Measurements from ENCODE around the gene SKIC8. TPM values are rescaled to one million over a fixed set of nuclear protein-coding genes. Genes with fewer than 3 reads are reported as not detected.

SKIC8 gene
- total and polyA plus RNA-seq, 2 of the 13 experiments (the other 11 are each of a cell fraction or from before 2014, with no cell fraction given): 69.5 to 70.6 TPM

DNA sequence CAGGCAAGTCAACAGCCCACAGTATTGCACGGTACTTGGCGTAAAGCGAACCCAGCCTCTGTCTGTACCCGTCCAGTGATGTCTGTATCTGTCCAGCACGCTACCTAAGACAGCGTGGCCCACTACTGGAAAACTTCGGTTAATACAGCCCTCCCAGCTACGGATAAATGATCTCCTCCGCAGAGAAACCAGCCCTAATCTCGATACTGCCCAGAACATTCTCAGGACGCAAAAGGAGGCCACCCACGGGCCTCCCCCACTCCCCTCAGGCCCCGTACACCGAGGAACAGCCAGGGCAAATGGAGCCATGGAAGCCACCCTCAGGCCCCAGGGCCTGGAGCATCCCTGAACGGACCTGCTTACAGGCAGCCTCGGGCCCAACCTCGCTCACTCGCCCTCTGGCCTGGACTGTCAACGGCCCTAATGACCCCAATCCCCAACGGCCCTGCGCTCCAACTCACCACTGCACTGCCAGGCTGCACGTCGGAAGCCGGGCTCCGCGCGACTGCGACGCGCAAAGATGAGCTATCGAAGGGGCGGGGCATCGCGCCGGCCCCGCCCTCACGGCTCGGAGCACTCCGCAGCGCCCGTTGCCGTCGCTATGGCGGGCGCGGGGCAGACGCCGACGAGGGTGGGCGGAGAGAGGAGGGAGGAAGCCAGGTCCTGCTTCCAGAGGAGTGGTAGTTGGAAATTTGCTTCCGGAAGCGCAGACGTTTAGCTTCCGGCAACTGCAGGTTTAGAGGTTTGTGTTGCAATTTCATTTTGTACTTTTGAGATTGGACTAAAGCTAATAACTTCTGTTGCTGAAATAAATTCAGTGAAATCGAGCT is at the start of gene SKIC8 (continued):
- TF ChIP-seq ZNF589 (CRISPR knock-in tag; conservative IDR thresholded peaks at IDR 0.05): no peak
- TF ChIP-seq BCL6 (CRISPR knock-in tag; IDR thresholded peaks at IDR 0.05): no peak
- TF ChIP-seq, protein P1, sequence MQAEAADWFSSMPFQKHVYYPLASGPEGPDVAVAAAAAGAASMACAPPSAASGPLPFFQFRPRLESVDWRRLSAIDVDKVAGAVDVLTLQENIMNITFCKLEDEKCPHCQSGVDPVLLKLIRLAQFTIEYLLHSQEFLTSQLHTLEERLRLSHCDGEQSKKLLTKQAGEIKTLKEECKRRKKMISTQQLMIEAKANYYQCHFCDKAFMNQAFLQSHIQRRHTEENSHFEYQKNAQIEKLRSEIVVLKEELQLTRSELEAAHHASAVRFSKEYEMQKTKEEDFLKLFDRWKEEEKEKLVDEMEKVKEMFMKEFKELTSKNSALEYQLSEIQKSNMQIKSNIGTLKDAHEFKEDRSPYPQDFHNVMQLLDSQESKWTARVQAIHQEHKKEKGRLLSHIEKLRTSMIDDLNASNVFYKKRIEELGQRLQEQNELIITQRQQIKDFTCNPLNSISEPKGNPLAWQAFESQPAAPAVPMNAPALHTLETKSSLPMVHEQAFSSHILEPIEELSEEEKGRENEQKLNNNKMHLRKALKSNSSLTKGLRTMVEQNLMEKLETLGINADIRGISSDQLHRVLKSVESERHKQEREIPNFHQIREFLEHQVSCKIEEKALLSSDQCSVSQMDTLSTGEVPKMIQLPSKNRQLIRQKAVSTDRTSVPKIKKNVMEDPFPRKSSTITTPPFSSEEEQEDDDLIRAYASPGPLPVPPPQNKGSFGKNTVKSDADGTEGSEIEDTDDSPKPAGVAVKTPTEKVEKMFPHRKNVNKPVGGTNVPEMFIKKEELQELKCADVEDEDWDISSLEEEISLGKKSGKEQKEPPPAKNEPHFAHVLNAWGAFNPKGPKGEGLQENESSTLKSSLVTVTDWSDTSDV (CRISPR knock-in tag; IDR thresholded peaks at IDR 0.05): no peak
- no peak for TF ChIP-seq ZNF879 (CRISPR knock-in tag; IDR thresholded peaks at IDR 0.05)
- no peak for TF ChIP-seq EEA1 (CRISPR knock-in tag; IDR thresholded peaks at IDR 0.05; ENCODE audit: borderline replicate concordance)
- TF ChIP-seq HDAC1 (CRISPR knock-in tag; IDR thresholded peaks at IDR 0.05): peak; percentile 98
- TF ChIP-seq FOXK1 (CRISPR knock-in tag; IDR thresholded peaks at IDR 0.05; ENCODE audit: borderline replicate concordance, low read depth): peak; percentile 87
- TF ChIP-seq JUND (CRISPR knock-in tag; IDR thresholded peaks at IDR 0.05): no peak
- peak; percentile 55; the same call in 1 of the 2 replicates for TF ChIP-seq ZNF547 (CRISPR knock-in tag; IDR thresholded peaks at IDR 0.05)
- TF ChIP-seq, protein P2, sequence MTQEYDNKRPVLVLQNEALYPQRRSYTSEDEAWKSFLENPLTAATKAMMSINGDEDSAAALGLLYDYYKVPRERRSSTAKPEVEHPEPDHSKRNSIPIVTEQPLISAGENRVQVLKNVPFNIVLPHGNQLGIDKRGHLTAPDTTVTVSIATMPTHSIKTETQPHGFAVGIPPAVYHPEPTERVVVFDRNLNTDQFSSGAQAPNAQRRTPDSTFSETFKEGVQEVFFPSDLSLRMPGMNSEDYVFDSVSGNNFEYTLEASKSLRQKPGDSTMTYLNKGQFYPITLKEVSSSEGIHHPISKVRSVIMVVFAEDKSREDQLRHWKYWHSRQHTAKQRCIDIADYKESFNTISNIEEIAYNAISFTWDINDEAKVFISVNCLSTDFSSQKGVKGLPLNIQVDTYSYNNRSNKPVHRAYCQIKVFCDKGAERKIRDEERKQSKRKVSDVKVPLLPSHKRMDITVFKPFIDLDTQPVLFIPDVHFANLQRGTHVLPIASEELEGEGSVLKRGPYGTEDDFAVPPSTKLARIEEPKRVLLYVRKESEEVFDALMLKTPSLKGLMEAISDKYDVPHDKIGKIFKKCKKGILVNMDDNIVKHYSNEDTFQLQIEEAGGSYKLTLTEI (CRISPR knock-in tag; conservative IDR thresholded peaks at IDR 0.05): no peak
- no peak for TF ChIP-seq NFRKB (IDR thresholded peaks at IDR 0.05)
- no peak for TF ChIP-seq ZNF121 (CRISPR knock-in tag; IDR thresholded peaks at IDR 0.05)
- no peak for TF ChIP-seq KAT2B (IDR thresholded peaks at IDR 0.05; ENCODE audit: borderline replicate concordance, low read depth, low read length)
- TF ChIP-seq, protein P3, sequence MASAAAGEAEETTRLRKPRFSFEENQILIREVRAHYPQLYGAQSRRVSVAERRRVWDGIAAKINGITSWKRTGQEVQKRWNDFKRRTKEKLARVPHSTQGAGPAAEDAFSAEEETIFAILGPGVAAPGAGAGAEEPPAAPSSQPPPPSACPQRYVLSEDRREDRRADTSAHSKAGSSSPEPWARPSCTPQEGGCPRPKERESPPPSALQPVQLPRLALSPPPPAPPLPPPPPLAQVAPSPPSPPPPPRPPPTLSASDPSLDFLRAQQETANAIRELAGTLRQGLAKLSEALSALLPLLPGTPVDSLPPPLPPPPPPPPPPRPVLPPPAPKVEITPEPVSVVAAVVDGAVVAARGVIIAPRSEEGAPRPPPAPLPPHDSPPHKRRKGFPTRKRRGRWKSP (CRISPR knock-in tag; IDR thresholded peaks at IDR 0.05): peak; percentile 90
- TF ChIP-seq, protein P4, sequence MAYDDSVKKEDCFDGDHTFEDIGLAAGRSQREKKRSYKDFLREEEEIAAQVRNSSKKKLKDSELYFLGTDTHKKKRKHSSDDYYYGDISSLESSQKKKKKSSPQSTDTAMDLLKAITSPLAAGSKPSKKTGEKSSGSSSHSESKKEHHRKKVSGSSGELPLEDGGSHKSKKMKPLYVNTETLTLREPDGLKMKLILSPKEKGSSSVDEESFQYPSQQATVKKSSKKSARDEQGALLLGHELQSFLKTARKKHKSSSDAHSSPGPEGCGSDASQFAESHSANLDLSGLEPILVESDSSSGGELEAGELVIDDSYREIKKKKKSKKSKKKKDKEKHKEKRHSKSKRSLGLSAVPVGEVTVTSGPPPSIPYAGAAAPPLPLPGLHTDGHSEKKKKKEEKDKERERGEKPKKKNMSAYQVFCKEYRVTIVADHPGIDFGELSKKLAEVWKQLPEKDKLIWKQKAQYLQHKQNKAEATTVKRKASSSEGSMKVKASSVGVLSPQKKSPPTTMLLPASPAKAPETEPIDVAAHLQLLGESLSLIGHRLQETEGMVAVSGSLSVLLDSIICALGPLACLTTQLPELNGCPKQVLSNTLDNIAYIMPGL (CRISPR knock-in tag; IDR thresholded peaks at IDR 0.05; ENCODE audit: borderline replicate concordance in 1 of 2, low read depth in 1 of 2): peak; percentile 75 to 81
- 0 out of 2 replicates have a peak, but pooled peaks have one; percentile 19 for TF ChIP-seq RNF2 (conservative IDR thresholded peaks at IDR 0.05; ENCODE audit: low read depth)
- TF ChIP-seq, protein P5, sequence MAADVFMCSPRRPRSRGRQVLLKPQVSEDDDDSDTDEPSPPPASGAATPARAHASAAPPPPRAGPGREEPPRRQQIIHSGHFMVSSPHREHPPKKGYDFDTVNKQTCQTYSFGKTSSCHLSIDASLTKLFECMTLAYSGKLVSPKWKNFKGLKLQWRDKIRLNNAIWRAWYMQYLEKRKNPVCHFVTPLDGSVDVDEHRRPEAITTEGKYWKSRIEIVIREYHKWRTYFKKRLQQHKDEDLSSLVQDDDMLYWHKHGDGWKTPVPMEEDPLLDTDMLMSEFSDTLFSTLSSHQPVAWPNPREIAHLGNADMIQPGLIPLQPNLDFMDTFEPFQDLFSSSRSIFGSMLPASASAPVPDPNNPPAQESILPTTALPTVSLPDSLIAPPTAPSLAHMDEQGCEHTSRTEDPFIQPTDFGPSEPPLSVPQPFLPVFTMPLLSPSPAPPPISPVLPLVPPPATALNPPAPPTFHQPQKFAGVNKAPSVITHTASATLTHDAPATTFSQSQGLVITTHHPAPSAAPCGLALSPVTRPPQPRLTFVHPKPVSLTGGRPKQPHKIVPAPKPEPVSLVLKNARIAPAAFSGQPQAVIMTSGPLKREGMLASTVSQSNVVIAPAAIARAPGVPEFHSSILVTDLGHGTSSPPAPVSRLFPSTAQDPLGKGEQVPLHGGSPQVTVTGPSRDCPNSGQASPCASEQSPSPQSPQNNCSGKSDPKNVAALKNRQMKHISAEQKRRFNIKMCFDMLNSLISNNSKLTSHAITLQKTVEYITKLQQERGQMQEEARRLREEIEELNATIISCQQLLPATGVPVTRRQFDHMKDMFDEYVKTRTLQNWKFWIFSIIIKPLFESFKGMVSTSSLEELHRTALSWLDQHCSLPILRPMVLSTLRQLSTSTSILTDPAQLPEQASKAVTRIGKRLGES (CRISPR knock-in tag; IDR thresholded peaks at IDR 0.05; ENCODE audit: borderline replicate concordance): no peak
- TF ChIP-seq ZNF468 (CRISPR knock-in tag; IDR thresholded peaks at IDR 0.05): no peak
